ENCODE data around the gene LTBP3. TPM values are rescaled to one million over a fixed set of nuclear protein-coding genes. Genes with fewer than 3 reads are reported as not detected.
A peak's percentile ranks its signal among the peaks of the same experiment; 100 is the strongest.

Gene LTBP3
- total and polyA plus RNA-seq, 8 donors: 70.8 to 322 (median 239) TPM

DNA sequence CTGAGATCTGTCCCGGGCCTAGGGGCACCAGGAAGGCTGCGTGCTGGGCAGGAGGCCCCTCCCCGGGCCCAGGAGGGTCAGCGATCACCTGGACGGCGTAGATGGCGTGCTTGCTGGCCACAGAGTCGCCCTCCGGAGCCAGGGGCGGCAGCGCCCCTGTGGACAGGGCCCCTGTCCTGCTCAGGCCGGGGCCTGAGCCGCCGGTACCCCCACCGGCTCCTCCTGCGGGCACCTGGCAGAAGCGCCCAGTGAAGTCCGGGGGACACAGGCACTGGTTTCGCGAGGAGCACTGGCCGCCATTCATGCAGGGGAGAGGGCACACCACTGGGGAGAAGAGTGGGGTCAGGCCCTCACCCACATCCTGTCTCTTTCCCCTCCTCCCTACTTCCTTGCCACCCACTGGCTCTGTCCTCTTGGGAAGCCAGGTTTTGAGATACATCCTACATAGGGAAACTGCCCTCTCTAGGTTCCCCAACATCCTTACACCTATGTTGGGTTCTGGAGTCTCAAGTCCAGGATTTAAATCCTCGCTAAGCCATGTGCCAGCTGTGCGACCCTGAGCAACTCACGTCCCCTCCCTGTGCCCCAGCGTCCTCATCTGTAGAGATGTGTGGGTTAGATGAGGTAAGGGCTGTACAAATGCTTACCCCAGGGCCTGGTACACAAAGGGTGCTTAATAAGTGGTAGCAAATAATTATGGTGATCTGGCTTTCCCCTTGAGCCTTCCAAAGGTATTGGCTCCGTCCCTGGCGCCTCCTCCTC, 3.9 kb downstream of the LTBP3 start:
- TF ChIP-seq, protein P1, sequence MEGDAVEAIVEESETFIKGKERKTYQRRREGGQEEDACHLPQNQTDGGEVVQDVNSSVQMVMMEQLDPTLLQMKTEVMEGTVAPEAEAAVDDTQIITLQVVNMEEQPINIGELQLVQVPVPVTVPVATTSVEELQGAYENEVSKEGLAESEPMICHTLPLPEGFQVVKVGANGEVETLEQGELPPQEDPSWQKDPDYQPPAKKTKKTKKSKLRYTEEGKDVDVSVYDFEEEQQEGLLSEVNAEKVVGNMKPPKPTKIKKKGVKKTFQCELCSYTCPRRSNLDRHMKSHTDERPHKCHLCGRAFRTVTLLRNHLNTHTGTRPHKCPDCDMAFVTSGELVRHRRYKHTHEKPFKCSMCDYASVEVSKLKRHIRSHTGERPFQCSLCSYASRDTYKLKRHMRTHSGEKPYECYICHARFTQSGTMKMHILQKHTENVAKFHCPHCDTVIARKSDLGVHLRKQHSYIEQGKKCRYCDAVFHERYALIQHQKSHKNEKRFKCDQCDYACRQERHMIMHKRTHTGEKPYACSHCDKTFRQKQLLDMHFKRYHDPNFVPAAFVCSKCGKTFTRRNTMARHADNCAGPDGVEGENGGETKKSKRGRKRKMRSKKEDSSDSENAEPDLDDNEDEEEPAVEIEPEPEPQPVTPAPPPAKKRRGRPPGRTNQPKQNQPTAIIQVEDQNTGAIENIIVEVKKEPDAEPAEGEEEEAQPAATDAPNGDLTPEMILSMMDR (IDR thresholded peaks at IDR 0.05): no peak
- Histone ChIP-seq H3K27ac (no peak overlapping the region), H3K27me3 (peaks cover 0 to 22% of the 10 kb centered on the region in 2 donors), H3K4me1 (peaks cover 19 to 79% of the 10 kb centered on the region in 2 donors), H3K9me3 (no peaks in the 10 kb centered on the region), H3K4me3 (no peak overlapping the region), H3K36me3 (no peaks in the 10 kb centered on the region)
- peak in 1 of 4 donors; percentile 74 for DNase-seq
- intact Hi-C loops (cut with DNase I): no loop called here
- ATAC-seq: no peak

DNA sequence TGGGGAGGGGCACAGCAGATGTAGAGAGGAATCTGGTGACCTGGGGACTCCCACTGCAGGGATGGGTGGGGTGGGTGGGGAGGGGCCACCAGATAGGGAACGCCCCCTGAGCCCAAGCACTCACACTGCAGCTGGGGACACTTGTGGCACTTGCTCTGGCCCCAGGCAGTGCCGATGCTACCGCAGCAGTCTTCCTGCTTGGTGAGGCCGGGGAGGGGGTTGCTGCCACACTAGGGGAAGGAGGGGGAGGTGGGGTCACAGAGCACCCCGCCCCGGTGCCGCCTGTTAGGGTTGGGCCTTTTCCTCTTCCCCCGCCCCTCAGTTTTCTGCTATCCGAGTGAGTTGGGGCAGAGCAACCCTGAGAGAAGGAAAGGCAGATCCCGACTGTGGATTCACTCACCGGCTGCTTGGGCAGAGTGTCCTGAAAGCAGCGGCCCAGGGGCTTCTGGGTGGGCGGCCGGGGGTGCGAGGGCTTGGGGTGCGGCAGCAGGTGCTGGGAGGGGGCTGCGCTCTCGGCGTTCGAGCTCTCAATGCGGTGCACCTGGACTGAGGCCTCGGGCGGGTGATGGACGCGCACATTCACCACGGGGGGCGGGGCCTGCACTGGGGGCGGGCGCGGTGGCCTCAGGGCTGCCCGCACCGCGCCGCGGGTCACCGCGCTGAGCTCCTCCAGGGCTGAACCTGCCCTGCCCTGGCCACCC, 4.7 kb downstream of the LTBP3 start:
- TF ChIP-seq, protein P1 (IDR thresholded peaks at IDR 0.05): no peak
- peaks cover 11 to 71% of the 10 kb centered on the region in 2 donors for H3K4me1 ChIP-seq
- ATAC-seq: no peak
- H3K9me3 ChIP-seq: no peaks in the 10 kb centered on the region
- H3K27me3 ChIP-seq: peaks cover 0 to 14% of the 10 kb centered on the region in 2 donors
- no peaks in the 10 kb centered on the region for H3K36me3 ChIP-seq
- intact Hi-C loops (cut with DNase I): no loop called here
- no peak overlapping the region for H3K27ac ChIP-seq
- DNase-seq: peak in 1 of 4 donors; percentile 72
- H3K4me3 ChIP-seq: no peak overlapping the region

DNA sequence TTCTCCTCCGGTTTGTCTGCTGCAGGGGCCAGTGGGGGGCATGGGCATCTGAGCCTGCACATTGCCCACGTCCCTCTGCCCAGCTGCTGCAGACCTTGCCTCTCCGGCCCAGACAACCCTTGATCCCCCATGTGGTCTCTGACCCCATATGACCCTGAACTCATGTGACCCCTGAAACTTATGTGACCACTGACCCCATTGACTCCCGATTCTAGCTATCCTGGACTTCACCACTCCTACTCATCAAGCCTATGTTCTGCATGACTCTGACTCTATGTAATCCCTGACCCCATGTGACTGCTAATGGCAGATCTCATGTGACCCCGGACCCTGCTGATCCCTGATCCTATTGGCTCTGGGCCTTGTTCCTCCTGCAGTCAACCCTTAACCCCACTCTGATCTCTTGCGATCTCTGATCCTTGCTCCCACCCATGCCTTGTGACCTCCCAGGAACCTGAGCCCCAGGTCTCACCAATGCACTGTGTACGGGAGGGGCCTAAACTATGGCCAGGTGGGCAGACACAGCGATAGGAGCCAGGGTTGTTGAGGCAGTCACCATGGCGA, 5.7 kb downstream of the LTBP3 start:
- Histone ChIP-seq H3K27me3 (peaks cover 0 to 4% of the 10 kb centered on the region in 2 donors), H3K9me3 (no peaks in the 10 kb centered on the region), H3K4me3 (no peak overlapping the region), H3K4me1 (peaks cover 11 to 62% of the 10 kb centered on the region in 2 donors), H3K27ac (no peak overlapping the region), H3K36me3 (no peaks in the 10 kb centered on the region)
- intact Hi-C loops (cut with DNase I): no loop called here
- TF ChIP-seq, protein P1 (IDR thresholded peaks at IDR 0.05): no peak
- no peak for ATAC-seq
- no peak for DNase-seq

DNA sequence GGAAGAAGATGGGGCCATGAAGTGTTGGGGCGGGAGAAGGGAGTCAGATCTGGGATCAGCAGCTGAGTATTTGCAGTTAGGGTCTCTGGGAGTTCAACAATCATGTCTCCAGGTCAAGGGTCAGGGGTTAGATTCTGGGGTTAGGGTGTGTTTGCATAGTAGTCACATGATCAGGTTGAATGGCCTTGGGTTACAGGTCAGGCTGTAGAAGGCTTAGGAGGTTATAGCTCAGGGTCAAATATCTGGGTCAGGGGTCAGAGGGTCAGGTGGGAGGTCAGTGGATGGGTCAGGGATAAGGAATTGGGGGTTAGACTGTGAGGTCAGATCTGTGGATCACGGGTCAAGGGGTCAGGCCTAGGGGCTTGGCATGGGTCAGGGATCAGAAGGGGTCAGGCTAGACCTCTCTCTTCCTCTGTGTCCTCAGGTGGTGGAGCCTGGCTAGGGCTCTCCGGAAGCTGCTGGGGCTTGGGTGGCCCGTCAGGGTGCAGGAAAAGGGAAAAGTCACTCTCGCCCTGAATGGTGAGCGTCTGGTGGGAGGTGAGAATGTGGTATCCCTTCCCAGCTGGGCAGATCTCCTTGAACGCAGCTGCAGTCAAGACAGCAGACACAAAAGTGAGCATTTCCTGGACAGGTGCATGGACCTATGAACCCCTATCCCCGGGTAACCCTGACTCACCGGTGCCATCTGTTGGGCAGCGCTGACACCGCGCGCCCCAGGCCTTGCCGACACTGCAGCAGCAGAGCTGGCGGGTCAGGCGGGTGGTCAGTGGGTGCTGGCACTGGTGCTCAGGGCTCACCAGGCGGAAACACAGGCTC, 6.4 kb downstream of the LTBP3 start:
- Histone ChIP-seq H3K4me3 (no peak overlapping the region), H3K9me3 (no peaks in the 10 kb centered on the region), H3K27ac (no peak overlapping the region), H3K4me1 (peaks cover 11 to 61% of the 10 kb centered on the region in 2 donors), H3K27me3 (no peaks in the 10 kb centered on the region), H3K36me3 (no peaks in the 10 kb centered on the region)
- ATAC-seq (peak; percentile 75), DNase-seq (peak in 1 of 4 donors; percentile 94)
- TF ChIP-seq, protein P1 (IDR thresholded peaks at IDR 0.05): peak; percentile 29 to 70
- intact Hi-C loops (cut with DNase I): no loop called here

Data from left lung (tissue), 10 donors.